GM21619 (cell line): ENCODE measurements around the gene ENPP6.
A peak's percentile ranks its signal among the peaks of the same experiment; 100 is the strongest.

Experiments
- ATAC-seq: cut with Tn5 transposase; IDR thresholded peaks from one replicate; pipeline ENCODE4 v1.9.1; 2021; ENCODE audit not compliant: unreplicated experiment

The ENPP6 gene

DNA sequence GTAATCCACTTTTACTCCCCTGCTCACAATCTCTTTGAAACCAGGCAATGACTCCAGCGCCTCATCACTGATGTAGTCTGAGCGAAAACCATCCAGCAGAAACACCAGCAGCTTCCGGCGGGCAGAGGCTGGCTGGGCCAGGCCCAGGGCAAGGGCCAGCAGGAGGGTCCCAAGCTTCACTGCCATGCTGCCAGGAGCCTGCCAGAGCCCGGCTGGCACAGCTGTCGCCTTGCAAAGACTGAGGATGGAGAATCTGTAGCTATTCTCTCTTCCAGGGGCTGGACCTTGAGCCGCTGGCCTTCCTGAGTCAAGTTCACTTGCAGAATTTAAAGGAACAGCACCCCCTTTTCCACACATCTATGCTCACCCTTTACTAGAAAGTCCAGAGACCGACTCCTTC is at the start of gene ENPP6:
ENPP6 (minus strand) TSS at position 240 of the 400 bp plus-strand sequence; CDS start at position 186, 54 bp downstream.
- no peak for ATAC-seq

DNA sequence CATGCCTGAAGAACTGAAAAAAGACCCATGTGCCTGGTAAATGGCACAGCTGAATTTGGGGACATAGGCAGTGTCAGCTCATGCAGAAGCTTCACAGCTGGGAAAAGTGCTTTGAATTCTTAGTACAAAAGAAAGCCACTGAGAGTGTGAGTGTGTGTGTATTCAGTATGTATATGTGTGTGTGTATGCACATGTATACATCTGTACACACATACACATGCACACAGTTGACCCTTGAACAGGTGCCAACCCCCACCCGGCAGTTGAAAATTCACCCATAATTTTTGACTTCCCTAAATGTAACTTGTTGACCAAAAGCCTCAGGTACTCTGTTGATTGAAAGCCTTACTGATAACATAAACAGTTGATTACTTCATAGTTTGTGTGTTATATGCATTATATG is 49.5 kb upstream of the ENPP6 start:
- ATAC-seq, result no peak

GRCh38 chr4:184265546-184266351 is 48.1 kb upstream of the ENPP6 start:
- ATAC-seq, result no peak

GRCh38 chr4:184263910-184264732 is 46.4 kb upstream of the ENPP6 start:
- peak; percentile 30 for ATAC-seq

- ATAC-seq, result no peak
Measured at GRCh38 chr4:184263461-184263860, 45.8 kb upstream of the ENPP6 start.

- no peak for ATAC-seq
Measured at GRCh38 chr4:184262901-184263300, 45.2 kb upstream of the ENPP6 start.

GRCh38 chr4:184261246-184261645 is 43.6 kb upstream of the ENPP6 start:
- no peak for ATAC-seq

DNA sequence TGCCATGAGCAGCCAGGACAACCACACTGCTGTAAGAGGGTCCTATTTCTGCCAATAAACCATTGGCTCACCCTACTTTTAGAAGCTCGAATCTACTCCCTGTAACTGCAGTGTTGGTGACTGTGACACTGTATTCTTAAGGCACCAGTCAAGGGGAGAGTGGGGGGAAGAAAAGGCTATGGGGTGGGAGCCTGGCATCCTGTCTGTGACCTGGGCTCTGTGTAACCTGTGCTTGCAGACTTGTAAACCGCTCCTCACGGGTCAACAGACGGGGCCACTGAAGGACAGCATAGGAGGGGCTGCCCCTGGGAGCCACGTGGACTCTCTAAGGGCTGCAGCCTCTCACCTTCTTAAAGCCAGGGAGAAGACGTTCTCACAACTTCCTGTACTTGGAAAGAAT is 42.2 kb upstream of the ENPP6 start:
- no peak for ATAC-seq

DNA sequence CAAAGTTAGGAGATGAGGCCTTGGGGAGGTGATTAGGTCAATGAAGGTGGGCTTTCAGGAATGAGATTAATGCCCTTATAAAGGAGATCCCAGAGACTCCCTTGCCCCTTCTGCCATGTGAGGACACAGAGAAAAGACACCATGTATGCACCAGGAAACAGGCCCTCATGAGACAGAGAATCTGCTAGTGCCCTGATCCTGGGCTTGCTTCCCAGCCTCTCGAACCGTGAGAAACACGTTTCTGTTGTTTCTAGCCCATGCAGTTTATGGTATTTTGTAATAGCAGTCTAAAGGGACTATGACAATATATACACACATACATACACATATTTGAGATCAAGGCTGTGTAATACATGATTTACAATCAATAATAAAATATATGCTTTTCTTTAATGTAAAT is 41.4 kb upstream of the ENPP6 start:
- ATAC-seq, result no peak

DNA sequence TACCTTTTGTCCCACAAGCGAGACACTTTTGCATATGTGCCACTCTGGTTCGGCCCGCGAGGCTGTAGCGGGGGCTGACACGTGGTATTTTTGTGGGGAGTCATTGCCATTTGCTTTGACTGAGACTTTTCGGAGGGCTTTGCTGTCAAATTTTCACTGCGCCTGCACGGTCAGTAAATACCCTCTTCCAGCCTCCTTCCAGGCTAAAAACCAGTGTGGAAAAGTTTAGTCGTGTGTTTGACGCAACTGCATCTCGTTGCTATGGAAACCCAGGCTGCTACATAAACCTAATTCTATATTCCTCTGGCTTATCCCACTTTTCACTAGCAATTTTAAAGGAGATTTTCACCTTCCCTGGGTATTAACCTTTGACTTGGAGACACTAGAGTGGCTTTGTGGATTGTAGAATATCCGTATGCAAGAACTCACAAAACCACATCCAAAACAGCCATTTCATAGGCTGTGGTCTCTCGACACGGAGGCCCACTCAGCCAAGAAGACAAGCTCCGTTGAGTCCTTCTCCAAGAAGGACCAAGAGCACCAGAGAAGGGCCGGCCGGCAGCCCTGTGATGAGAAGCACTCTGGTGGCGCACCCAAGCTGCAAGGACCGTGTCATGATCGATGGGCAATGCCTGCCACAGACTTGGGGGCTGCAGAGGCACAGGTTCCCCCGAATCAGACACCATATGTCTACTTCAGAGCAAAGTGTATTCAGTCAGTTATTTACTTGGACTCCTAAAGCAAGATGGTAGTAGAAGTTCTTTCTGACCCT is 38.4 kb upstream of the ENPP6 start:
- ATAC-seq, result no peak

DNA sequence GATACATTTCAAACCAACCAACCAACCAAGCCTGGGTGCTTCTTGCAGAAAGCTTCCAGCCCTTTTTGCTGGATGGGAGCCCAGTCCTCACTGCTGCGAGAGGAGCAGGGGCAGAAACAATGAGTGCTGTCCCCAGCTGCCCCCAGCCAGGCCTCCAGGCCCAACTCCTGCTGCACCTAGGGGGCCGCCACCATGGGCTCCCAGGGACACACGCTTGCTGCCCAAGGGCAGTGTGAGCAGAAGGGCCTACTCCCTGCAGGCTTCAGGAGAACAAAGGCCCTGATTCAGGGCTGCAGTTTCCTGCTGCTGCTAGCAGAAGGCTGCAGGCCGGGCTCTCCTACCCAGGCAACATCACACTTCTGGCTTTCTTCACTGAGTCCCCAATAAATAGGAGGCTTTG is 37.7 kb upstream of the ENPP6 start:
- ATAC-seq, result no peak

- ATAC-seq, result no peak
Measured at GRCh38 chr4:184253072-184253420, 35.4 kb upstream of the ENPP6 start.

DNA sequence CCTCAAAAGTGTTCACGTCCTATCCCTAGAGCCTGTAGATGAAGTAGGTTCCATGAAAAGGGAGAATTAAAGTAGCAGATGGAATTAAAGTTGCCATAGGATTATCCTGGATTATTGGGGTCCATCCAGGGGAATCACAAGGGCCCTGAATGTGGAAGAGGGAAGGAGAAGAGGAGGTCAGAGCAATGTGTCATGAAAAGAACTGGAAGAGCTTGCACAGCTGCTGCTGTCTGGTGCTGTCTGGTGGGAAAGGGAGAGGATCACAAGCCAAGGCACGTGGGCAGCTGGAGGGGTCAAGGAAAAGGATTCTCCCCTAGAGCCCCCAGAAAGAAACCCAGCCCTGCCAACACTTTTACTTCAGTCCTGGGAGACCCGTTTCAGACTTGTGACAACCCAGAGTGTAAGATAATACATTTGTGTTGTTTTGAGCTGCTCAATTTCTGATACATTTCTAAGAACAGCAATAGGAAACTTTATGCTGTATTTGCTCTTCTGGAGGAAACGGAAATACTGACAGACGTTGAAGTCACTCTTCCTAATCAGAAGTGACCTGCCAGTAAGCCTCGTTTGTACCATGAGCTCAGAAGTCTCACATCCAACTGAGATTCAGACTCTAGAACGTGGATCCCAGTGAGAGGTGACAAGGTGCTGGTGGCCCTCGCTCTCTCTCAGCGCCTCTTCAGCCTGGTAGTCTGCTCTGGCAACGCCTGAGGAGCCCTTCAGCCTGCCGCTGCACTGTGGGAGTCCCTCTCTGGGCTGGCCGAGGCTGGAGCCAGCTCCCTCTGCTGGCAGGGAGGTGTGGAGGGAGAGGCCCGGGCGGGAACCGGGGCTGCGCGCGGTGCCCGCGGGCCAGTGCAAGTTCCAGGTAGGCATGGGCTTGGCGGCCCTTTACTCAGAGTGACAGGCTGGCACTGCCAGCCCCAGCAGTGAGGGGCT is 34.7 kb upstream of the ENPP6 start:
- ATAC-seq, result no peak

GRCh38 chr4:184251670-184251980 is 34.0 kb upstream of the ENPP6 start:
- no peak for ATAC-seq

DNA sequence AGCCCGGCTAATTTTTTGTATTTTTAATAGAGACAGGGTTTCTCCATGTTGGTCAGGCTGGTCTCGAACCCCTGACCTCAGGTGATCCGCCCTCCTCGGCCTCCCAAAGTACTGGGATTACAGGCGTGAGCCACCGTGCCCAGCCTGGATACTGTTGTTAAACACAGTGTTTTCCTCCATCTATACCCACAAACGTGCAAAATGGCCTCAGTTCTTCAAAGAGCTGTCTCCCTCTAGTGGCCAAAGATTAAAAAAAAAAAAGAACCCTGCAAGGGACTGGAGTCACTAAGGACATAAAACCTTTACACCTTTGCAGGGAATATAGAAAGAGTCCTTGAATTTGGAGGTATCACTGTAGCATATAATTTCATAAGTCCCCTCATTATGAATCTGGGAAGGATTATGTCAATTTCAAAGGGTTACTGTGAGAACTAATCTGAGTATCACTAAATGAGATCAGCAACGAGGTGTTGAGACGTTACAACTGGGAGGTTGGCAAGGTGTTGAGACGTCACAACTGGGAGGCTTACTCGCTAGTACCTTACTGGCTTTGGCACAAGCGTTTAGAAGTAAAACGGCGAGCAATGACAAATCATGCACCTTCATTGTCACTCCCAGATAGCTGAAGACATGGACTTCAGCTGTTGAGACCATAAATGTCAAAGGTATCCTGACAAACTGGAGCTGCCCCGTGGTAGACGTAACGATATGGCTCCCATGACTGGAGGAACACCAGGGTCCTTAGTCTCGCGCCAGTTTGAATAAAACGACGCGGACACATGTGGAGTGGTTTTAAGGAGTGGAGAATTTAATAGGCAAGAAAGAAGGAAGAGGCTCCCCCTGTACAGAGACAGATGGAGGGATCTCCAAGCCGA is 33.4 kb upstream of the ENPP6 start:
- peak; percentile 64 for ATAC-seq

- no peak for ATAC-seq
Measured at GRCh38 chr4:184248216-184248615, 30.5 kb upstream of the ENPP6 start.

DNA sequence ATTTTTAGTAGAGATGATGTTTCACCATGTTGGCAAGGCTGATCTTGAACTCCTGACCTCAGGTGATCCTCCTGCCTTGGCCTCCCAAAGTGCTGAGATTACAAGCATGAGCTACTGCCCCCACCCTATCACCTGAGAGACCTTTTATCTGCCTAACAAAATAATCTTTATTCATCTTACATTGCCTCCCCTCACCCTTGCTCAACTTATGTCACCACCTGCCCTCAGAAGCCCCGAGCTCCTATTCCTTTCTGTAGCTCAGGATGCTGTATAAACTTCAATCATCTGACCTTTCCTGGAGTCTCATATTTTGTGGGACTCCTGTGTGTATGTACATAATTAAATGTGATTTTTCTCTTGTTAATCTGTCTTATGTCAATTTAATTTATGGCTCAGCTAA is 29.7 kb upstream of the ENPP6 start:
- ATAC-seq, result no peak

GRCh38 chr4:184246426-184246825 is 28.8 kb upstream of the ENPP6 start:
- no peak for ATAC-seq

GRCh38 chr4:184238072-184238745 is 20.5 kb upstream of the ENPP6 start:
- ATAC-seq, result no peak
